ENCODE results near the gene AEBP1.

The AEBP1 gene

GRCh38 chr7:44134943-44135628 lies 30.9 kb downstream of the AEBP1 start:
- H3K27ac ChIP-seq: no peak overlapping the region
- DNase-seq (ENCODE audit: low read depth, low spot score): no peak

- H3K27ac ChIP-seq: no peak overlapping the region
- no peak for DNase-seq (ENCODE audit: low read depth, low spot score)
These were observed 32.6 kb downstream of the AEBP1 start for GRCh38 chr7:44136731-44137130.

GRCh38 chr7:44138698-44139097 lies 34.6 kb downstream of the AEBP1 start:
- DNase-seq (ENCODE audit: low read depth, low spot score): no peak
- H3K27ac ChIP-seq: no peak overlapping the region

- H3K27ac ChIP-seq: no peak overlapping the region
- no peak for DNase-seq (ENCODE audit: low read depth, low spot score)
These were observed 35.3 kb downstream of the AEBP1 start for GRCh38 chr7:44139311-44140010.

GRCh38 chr7:44140341-44140740 lies 36.2 kb downstream of the AEBP1 start:
- no peak for DNase-seq (ENCODE audit: low read depth, low spot score)
- no peak overlapping the region for H3K27ac ChIP-seq

GRCh38 chr7:44141221-44141850 lies 37.2 kb downstream of the AEBP1 start, which contains the start of gene MYL7:
TSS of gene MYL7 (minus strand) at chr7:44141332. CDS start at chr7:44141305, 27 bp downstream.
- no peak for DNase-seq (ENCODE audit: low read depth, low spot score)
- no peak within 1 kb of the TSS for H3K27ac ChIP-seq

- no peak for DNase-seq (ENCODE audit: low read depth, low spot score)
- no peak overlapping the region for H3K27ac ChIP-seq
These were observed 37.9 kb downstream of the AEBP1 start for GRCh38 chr7:44142028-44142427.

- no peak overlapping the region for H3K27ac ChIP-seq
- no peak for DNase-seq (ENCODE audit: low read depth, low spot score)
These were observed 39.6 kb downstream of the AEBP1 start for GRCh38 chr7:44143646-44144250.

- H3K27ac ChIP-seq: no peak overlapping the region
- no peak for DNase-seq (ENCODE audit: low read depth, low spot score)
These were observed 40.4 kb downstream of the AEBP1 start for GRCh38 chr7:44144426-44144967.

GRCh38 chr7:44144968-44145478 lies 40.9 kb downstream of the AEBP1 start:
- DNase-seq (ENCODE audit: low read depth, low spot score): no peak

GRCh38 chr7:44145479-44145968 lies 41.4 kb downstream of the AEBP1 start:
- no peak for DNase-seq (ENCODE audit: low read depth, low spot score)
- H3K27ac ChIP-seq: no peak overlapping the region

More at GRCh38 chr7:44144968-44145478, 40.9 kb downstream of the AEBP1 start:
- no peak overlapping the region for H3K27ac ChIP-seq

GRCh38 chr7:44145969-44146911 lies 42.1 kb downstream of the AEBP1 start:
- no peak overlapping the region for H3K27ac ChIP-seq
- no peak for DNase-seq (ENCODE audit: low read depth, low spot score)

- no peak overlapping the region for H3K27ac ChIP-seq
- DNase-seq (ENCODE audit: low read depth, low spot score): no peak
These were observed 43.2 kb downstream of the AEBP1 start for GRCh38 chr7:44147026-44147991.

- DNase-seq (ENCODE audit: low read depth, low spot score): no peak
These were observed 44.0 kb downstream of the AEBP1 start for GRCh38 chr7:44148166-44148565.

GRCh38 chr7:44148961-44149536 lies 44.9 kb downstream of the AEBP1 start:
- no peak for DNase-seq (ENCODE audit: low read depth, low spot score)
- H3K27ac ChIP-seq: no peak overlapping the region

More at GRCh38 chr7:44148166-44148565, 44.0 kb downstream of the AEBP1 start:
- H3K27ac ChIP-seq: no peak overlapping the region

GRCh38 chr7:44149571-44150465 lies 45.7 kb downstream of the AEBP1 start:
- H3K27ac ChIP-seq: no peak overlapping the region
- DNase-seq (ENCODE audit: low read depth, low spot score): no peak

GRCh38 chr7:44150466-44150832 lies 46.3 kb downstream of the AEBP1 start:
- no peak overlapping the region for H3K27ac ChIP-seq
- no peak for DNase-seq (ENCODE audit: low read depth, low spot score)
